Erythroblast (primary cell): ENCODE measurements around the gene INCENP.

ENCODE experiments used
- GATA1 ChIP-seq: IDR thresholded peaks from 2 replicates; pipeline ENCODE4 v1.6.1; 2011; ENCODE audit warnings: low read depth, mild to moderate bottlenecking, control low read depth, low read length, moderate library complexity
- POLR2A ChIP-seq: IDR thresholded peaks from 2 replicates; pipeline ENCODE4 v1.6.1; 2011; ENCODE audit warnings: mild to moderate bottlenecking, low read length

DNA sequence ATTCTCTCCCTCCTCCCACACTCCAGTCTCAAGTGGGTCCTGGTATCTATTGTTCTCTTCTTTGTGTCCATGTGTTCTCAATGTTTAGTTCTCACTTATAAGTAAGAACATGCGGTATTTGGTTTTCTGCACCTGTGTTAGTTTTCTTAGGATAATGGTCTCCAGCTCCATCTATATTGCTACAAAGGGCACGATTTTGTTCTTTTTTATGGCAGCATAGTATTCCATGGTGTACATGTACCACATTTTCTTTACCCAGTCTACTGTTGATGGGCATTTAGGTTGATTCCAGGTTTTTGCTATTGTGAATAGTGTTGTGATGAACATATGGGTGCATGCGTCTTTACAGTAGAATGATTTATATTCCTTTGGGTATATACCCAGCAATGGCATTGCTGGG, 4.2 kb upstream of the INCENP start:
- TF ChIP-seq POLR2A: no peak
- no peak for TF ChIP-seq GATA1
